Epithelial cell of proximal tubule (primary cell): ENCODE results near the gene PRR14L. TPM values are rescaled to one million over a fixed set of nuclear protein-coding genes. Genes with fewer than 3 reads are reported as not detected.

Source experiments
- DNase-seq: peaks from one replicate; pipeline ENCODE4 v3.0.0-alpha.2; 2011; ENCODE audit warnings: low read depth
- H3K4me3 ChIP-seq: 2 replicates; pipeline ENCODE4 v1.5.1; 2011; ENCODE audit warnings: low read depth, mild to moderate bottlenecking, low read length
- total RNA-seq: library from RNA; depleted of rRNA; stranded (reverse); fragments of >200 nt; gene quantifications from 2 replicates; pipeline ENCODE4 v1.2.3, GENCODE V29; 2015
- TF ChIP-seq, protein P1 (sequence below): conservative IDR thresholded peaks from 2 replicates; pipeline ENCODE4 v1.5.1; 2012; ENCODE audit warnings: low read depth, mild to moderate bottlenecking, low read length

Gene PRR14L
- total RNA-seq, 1 donor from 2014 or later: 15.9 TPM

DNA sequence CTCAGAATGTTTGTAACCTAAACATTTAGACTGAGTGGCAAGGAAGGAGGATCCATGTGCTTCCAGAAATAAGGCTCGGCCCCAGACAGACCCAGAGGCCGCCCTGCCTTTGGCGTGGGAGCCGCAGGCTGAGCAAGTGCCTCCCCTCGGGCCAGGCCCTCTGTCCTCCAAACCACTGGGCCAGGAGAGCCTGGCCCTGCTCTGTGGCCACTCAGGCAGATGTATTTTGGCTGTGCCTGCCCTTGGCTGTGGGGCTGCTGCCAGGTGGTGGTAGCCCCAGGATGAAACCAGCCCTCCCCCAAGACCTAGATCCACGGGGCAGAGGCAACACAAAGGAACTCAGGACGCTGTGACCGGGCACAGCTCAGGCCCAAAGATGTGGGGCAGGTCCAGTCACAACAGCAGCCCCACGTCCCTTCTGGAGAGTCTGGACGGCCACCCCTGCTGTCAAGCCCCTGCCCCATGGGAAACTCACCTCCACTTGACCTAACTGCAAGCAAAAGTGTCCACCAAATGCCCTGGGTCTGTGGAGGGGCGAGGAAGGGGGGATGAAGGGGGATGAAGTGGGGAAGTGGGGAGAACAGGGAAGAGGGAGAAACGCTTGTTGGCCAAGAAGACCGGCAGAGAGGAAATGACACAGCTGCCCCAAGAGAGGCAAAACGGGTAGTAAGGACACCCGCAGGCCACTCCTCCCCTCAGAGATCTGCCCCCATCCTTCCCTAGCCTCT lies 111.9 kb downstream of the PRR14L start:
- DNase-seq: no peak
- H3K4me3 ChIP-seq: no peak overlapping the region
- TF ChIP-seq, protein P1, sequence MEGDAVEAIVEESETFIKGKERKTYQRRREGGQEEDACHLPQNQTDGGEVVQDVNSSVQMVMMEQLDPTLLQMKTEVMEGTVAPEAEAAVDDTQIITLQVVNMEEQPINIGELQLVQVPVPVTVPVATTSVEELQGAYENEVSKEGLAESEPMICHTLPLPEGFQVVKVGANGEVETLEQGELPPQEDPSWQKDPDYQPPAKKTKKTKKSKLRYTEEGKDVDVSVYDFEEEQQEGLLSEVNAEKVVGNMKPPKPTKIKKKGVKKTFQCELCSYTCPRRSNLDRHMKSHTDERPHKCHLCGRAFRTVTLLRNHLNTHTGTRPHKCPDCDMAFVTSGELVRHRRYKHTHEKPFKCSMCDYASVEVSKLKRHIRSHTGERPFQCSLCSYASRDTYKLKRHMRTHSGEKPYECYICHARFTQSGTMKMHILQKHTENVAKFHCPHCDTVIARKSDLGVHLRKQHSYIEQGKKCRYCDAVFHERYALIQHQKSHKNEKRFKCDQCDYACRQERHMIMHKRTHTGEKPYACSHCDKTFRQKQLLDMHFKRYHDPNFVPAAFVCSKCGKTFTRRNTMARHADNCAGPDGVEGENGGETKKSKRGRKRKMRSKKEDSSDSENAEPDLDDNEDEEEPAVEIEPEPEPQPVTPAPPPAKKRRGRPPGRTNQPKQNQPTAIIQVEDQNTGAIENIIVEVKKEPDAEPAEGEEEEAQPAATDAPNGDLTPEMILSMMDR: no peak

DNA sequence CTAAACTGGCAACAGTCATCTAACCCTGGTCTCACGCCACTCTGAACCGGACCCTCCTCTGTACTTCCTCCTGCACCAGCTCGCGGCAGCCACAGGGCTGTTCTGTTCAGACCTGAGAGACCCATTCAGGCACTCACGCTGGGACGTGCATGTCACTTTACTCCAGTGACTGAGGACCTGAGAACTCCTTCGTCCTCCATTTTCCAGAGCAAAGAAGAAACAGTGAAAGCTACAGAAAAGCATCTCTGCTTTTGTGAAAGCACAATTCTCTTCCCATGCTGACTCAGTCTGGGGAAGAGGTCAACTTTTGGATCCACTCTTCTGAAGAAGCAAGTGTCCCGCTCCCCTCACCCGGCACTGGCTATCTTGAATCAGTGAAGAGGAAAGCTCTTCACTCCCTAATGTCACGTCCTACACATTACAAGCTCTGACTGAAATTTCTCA lies 112.5 kb downstream of the PRR14L start:
- H3K4me3 ChIP-seq: no peak overlapping the region
- DNase-seq: no peak
- TF ChIP-seq, protein P1: no peak

DNA sequence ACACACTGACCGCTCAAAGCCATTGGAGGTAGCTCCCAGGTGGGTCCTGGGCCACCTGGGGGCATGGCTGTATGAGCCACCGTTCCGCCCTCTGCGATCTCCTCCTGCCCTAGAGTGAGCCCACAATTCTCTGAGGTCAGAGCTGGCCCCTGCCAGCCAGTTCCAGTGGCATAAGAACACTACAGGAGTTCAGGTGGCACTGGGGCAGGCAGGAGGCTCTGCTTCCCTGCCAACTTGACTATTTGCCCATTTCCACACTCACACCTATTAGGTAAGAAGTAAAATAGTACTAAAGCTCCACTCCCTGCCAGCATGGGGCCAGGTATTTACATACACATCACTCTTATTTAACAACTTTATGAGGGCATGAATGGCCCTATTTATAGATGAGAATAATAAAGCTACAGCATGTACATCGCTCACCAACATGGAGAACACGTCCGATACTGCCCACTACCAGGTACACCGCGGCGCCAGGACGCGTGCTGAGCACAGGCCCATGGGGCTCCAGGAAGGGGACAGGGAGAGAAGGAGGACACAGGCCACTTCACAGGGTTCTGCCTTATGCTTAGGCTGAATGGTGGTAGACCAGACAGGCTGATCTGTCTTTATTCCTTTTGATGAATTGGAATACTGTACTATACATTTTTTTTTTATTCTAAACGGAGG lies 114.2 kb downstream of the PRR14L start:
- H3K4me3 ChIP-seq: no peak overlapping the region
- no peak for DNase-seq
- TF ChIP-seq, protein P1: no peak

DNA sequence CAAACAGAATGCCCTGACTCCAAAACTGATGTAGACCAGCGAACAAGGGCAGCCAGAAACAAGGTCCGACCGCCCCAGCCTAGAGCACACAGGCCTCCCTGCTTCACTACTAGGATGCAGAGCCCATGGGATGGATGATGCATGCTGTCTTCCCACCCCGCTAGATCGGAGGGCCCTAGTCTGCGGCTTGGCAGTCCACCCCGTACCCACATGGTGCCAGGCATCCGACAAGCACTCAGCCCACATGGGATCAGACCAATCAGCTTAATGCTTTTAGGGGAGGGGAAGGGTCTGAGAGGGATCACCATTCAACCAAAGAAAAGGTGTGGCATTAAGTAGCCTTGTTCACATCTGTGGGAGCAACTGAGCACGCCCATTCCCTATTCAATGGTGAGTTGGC lies 118.5 kb downstream of the PRR14L start:
- peak overlapping the region; percentile 87 for H3K4me3 ChIP-seq
- TF ChIP-seq, protein P1: no peak
- no peak for DNase-seq

Other genes with a start within 250 kb of the PRR14L start
- gene PISD, start 87.9 kb downstream of the PRR14L start, total RNA-seq: 61.1 and 78.9 TPM in 2 replicates
- 5.4 and 10.3 TPM in 2 replicates for gene DEPDC5, start 3.9 kb upstream of the PRR14L start, total RNA-seq
- 276 and 345 TPM in 2 replicates for gene YWHAH, start 194.4 kb upstream of the PRR14L start, total RNA-seq